Subcutaneous adipose tissue (tissue), 4 donors: ENCODE measurements around the gene TERT. TPM values are rescaled to one million over a fixed set of nuclear protein-coding genes. Genes with fewer than 3 reads are reported as not detected.

Source experiments
- total RNA-seq, 4 donors: library from RNA; depleted of rRNA; stranded (reverse); fragments of >200 nt; gene quantifications; one replicate each; pipeline ENCODE4 v1.1.0, GENCODE V29; 2016
- TF ChIP-seq, protein P1 (sequence below): fragments of 450-650 bp; IDR thresholded peaks from one replicate; pipeline ENCODE4 v1.5.1; 2016; ENCODE audit warnings: low read depth, mild to moderate bottlenecking, control low read depth, antibody characterized with exemption, moderate library complexity

Gene TERT
- total RNA-seq, 4 donors from 2014 or later = not detected

DNA sequence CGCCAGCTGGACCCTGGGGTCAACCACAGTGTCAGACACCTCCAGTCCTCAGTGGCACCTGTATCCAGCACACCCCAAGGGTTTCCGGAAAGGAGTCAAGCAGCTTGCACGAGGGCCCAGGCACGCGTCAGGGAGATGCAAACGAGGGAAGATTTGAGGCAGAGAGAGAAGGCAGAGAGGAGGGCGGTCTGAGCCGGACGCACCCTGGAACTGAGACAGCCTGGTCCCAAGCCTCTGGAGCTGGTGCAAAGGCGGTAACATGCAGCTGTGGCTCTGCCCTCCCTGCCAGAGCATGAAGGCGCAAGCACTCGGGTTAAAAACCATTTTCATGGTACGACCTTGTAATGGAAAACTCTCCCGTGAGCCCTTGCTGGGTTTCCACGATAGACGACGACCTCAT lies 37.5 kb downstream of the TERT start:
- TF ChIP-seq, protein P1, sequence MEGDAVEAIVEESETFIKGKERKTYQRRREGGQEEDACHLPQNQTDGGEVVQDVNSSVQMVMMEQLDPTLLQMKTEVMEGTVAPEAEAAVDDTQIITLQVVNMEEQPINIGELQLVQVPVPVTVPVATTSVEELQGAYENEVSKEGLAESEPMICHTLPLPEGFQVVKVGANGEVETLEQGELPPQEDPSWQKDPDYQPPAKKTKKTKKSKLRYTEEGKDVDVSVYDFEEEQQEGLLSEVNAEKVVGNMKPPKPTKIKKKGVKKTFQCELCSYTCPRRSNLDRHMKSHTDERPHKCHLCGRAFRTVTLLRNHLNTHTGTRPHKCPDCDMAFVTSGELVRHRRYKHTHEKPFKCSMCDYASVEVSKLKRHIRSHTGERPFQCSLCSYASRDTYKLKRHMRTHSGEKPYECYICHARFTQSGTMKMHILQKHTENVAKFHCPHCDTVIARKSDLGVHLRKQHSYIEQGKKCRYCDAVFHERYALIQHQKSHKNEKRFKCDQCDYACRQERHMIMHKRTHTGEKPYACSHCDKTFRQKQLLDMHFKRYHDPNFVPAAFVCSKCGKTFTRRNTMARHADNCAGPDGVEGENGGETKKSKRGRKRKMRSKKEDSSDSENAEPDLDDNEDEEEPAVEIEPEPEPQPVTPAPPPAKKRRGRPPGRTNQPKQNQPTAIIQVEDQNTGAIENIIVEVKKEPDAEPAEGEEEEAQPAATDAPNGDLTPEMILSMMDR = no peak

DNA sequence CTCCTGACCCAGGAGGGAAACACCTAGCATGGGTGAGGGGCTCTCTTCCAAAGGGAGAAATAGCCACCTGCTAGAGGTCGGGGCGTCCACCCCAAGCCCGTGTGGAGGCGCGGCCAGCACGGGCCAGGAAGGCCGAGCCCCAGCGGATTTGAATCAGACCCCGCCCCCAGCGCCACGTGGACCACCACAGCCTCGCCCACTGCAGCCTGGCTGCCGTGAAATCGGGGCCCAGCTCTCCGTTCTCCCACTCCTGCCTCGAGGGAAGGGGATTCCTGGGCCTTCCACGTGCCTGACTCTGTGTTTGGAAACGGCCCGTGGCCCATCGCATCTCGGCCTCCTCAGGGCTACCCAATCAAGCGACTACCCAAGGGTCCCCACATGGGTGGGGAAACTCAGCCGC lies 38.1 kb downstream of the TERT start:
- TF ChIP-seq, protein P1 = no peak

DNA sequence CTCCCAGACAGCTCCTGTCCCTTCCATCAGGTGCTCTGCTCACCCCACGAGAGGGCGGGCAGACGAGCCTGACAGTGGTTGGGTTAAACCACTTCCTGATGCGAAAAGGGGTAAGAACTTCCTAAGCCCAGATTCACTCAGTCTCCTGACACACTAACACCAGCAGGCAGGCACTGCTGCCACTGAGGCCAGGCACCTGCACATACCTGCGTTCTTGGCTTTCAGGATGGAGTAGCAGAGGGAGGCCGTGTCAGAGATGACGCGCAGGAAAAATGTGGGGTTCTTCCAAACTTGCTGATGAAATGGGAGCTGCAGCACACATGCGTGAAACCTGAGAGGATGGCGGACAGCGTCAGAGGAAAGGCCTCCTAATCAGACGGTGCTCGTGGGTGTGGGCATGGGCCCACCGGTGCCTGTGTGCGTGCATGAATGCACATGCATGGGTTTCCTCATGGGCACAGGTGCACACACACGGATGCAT lies 39.7 kb downstream of the TERT start:
- TF ChIP-seq, protein P1 = no peak

DNA sequence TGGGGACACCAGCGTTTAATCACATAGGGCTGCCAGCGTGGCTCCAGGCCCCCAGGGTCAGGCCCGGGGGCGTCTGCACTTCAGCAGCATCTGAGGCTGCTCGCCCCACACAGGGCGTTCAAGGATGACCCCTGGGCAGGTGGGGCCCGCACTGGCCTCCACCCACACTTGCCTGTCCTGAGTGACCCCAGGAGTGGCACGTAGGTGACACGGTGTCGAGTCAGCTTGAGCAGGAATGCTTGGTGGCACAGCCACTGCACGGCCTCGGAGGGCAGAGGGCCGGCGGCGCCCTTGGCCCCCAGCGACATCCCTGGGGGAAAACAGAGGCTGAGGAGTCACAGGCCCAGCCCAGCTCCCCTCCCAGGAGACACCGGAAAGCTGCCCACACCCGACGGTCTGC lies 40.7 kb downstream of the TERT start:
- TF ChIP-seq, protein P1 = no peak

- TF ChIP-seq, protein P1 = no peak
These were observed 41.3 kb downstream of the TERT start for GRCh38 chr5:1253456-1254105.

GRCh38 chr5:1252681-1253080 lies 42.2 kb downstream of the TERT start:
- TF ChIP-seq, protein P1 = no peak

DNA sequence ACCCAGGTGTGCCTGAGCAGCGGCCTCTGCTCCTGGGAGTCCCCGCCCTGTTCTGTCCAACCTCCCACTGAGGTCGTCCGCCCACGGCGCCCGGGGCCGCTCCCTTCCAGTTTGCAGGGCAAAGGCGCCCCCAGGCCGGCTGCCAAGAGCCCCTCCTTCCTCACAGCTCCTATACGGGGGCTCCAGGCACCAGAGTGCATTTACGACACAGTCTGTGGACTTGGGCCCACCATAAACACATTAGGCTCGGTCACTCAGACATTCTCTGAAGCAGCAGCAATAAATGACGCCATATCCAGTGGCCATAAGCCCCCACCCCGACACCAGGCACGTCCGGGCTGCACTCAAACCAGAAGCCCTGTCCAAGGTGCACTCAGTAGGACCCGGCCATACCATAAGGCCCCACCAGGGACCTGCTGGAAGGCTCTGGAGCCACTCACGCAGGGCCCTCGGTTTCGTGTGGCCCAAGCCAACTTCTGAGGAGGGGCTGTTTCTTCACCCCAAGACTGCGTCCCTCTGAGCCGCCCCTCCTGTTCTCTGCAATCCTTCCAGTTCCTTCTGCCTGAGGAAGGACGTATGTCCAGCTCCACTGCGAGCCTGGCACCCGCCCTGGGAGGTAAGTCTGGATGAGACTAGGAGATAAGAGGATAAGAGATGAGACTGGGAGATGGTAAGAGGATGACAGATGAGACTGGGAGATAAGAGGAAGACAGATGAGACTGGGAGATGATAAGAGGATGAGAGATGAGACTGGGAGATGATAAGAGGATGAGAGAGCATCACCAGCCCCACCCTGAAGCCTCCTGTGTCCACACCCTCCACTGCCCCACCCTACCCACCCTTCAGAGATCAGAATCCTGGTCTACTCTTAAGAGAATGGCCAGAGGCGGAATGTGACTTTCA lies 42.9 kb downstream of the TERT start:
- TF ChIP-seq, protein P1 = no peak
